HG03064 (cell line): ENCODE data around the gene POLR1C.
"Not testable (repeated sequence)": the region's sequence is repeated elsewhere in the genome, so short reads cannot be mapped to it uniquely, and the experiment has no call there.

Experiments used
- ATAC-seq: cut with Tn5 transposase; IDR thresholded peaks from one replicate; pipeline ENCODE4 v1.9.1; 2021; ENCODE audit warnings: low read depth; ENCODE audit not compliant: unreplicated experiment

Gene POLR1C

DNA sequence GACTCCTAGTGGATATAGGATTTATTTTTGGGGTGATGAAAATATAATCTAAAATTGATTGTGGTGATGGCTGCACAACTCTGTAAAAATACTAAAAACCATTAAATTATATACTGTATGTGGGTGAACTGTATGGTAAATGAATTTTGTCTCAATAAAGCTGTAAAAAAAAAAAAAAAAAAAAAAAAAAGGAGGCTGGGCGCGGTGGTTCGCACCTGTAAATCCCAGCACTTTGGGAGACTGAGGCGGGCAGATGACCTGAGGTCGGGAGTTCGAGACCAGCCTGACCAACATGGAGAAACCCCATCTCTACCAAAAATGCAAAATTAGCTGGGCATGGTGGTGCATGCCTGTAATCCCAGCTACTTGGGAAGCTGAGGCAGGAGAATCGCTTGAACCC is 40.7 kb downstream of the POLR1C start:
- not testable (repeated sequence) for ATAC-seq

DNA sequence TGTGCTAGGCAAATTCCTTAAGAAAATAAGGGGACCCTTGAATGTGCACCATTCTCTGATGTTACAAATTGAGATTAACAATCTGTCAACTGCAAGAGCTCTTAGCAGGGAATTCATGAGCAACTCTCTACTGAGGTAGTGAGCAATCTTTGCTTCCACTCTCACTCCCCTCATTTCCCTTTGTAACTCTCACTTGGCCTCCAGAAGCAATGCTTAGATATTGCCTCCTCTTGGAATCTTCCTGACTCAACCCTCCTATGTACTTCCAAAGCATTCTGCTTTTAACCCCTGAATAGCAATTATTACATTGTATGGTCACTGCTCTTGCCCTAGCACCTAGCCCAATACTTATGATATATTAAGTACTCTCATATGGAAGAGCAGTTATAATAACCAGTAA is 42.4 kb downstream of the POLR1C start:
- ATAC-seq = no peak

DNA sequence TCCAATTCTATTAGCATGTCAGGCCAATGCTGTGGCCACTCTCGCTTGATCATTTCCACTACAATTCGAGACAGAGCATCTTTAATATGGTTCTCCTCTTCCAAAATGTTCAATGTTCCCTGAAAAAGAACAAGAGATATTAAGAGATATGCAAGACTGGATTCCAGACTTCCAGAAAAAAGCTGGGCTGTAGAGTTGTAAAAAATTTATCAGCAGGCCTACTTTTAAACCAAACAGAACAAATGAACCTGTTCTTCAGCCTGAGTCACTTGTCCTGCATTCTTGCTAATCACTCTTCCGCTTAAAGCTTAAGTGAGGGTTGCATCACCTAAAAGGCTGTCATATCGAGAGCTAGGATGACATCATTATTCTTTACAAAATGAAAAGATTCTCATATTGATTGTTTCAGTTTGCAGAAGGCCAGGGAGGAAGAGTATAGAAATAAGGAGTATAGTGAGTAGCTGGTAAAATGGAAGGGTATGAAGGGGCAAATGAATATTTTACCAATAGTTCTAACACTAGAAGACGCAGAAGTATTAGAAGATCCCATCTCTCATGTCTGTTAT is 54.1 kb downstream of the POLR1C start:
- ATAC-seq = no peak
